GM21528 (cell line): Measurements from ENCODE around the gene DOCK2.

Experiments used
- ATAC-seq: cut with Tn5 transposase; IDR thresholded peaks from one replicate; pipeline ENCODE4 v1.9.1; 2021; ENCODE audit warnings: mild to moderate bottlenecking, moderate library complexity; ENCODE audit not compliant: unreplicated experiment, low FRiP score

Gene DOCK2

GRCh38 chr5:170103447-170103846 lies 466.4 kb downstream of the DOCK2 start:
- no peak for ATAC-seq

GRCh38 chr5:170104299-170104698 lies 467.2 kb downstream of the DOCK2 start:
- no peak for ATAC-seq

GRCh38 chr5:170104710-170105109 lies 467.6 kb downstream of the DOCK2 start:
- ATAC-seq, result no peak

DNA sequence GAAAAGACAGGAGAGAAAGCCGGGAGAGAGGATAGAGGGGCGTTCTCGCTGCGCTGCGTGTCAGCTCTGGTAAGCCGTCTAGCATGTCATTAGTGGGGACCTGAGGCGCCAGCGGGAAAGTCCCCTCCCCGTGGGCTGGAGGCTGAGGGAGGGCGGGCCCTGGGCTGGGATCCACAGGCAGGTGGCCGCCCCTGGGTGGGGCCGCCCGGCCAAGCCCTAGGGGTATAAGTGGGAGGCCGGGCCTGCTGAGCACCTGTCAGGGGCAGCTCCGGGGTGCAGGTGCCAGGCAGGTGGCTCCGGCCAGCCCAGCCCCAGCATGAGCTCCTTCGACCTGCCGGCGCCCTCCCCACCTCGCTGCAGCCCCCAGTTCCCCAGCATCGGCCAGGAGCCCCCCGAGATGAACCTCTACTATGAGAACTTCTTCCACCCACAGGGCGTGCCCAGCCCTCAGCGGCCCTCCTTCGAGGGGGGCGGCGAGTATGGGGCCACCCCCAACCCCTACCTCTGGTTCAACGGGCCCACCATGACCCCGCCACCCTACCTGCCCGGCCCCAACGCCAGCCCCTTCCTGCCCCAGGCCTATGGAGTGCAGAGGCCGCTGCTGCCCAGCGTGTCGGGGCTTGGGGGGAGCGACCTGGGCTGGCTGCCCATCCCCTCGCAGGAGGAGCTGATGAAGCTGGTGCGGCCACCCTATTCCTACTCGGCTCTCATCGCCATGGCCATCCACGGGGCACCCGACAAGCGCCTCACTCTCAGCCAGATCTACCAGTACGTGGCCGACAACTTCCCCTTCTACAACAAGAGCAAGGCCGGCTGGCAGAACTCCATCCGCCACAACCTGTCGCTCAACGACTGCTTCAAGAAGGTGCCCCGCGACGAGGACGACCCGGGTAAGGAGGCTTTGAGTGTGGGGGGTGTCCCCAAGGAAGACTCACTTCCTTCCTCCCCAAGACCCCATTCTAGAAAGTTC lies 468.9 kb downstream of the DOCK2 start, which contains the start of gene FOXI1:
FOXI1 (plus strand) TSS at position 256 of the 970 bp plus-strand sequence; CDS start at position 317, 61 bp downstream.
- no peak for ATAC-seq

DNA sequence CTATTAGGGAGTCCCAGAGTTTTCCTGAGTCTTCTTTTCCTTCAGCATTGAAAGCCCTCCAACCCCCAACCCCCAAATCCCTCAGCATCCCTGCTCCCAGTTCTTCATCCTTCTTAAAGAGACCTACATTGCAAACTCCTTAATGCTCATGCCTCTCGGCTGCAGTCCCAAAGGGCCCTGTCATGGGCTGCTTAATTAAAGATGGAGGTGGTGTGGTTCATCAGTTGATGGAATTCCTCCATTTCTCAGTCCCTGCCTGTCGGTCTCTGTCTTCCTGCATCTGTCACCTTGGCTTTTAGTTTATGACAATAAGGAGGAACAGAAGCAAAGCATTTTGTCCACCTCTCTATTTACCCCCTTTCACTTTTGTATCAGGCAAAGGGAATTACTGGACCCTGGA lies 470.6 kb downstream of the DOCK2 start:
- no peak for ATAC-seq

DNA sequence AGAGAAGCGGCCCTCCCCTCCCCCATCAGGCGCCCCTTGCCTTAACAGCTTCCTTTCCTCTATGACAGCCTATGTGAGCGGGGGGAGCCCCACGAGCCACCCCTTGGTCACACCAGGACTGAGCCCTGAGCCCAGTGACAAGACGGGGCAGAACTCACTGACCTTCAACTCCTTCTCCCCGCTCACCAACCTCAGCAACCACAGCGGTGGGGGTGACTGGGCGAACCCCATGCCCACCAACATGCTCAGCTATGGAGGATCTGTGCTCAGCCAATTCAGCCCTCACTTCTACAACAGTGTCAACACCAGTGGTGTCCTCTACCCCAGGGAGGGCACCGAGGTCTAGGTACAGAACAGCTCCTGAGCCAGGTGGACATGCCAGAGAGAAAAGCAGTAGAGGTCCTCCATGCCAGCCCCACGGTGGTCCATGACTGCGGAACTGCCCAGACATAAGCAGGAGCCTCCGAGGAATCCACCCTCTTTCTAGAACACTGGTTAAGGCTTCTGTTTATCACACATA lies 471.3 kb downstream of the DOCK2 start:
- ATAC-seq, result no peak

GRCh38 chr5:170109059-170110031 lies 472.3 kb downstream of the DOCK2 start:
- ATAC-seq, result no peak

- no peak for ATAC-seq
Measured at GRCh38 chr5:170110403-170111087, 473.5 kb downstream of the DOCK2 start.

DNA sequence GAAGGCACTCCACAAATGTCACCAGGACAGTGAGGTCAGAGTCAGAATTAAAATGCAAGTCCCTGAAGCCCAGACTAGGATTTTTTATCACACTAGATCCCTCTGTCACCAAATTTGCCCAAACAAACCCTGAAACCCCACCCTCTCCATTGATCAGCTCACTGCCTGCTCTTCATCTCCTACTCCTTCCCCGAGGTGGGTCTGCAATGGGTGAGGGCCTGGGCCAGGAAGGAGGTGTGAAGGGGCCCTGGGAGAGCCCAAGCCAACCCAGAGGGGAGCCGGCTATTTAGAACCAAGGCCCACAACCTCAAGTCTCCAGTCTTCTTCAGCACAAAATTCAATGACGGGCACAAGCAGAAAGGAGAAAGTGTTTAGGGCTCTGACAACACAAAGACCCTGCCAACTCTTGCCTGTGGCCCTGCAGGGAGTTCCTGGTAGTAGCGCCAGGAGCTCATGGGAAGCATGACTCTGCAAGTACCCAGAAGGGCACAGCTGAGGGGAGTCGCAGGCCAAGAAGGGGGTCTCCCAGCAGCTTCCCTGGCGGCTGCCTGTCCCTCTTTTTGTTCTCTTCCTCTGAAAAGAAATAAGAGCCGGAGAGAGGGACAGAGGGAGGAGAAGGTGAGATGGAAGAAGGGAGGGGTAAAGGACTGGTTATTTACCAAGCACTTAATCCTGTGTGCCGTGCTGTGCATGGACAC lies 474.2 kb downstream of the DOCK2 start:
- no peak for ATAC-seq

DNA sequence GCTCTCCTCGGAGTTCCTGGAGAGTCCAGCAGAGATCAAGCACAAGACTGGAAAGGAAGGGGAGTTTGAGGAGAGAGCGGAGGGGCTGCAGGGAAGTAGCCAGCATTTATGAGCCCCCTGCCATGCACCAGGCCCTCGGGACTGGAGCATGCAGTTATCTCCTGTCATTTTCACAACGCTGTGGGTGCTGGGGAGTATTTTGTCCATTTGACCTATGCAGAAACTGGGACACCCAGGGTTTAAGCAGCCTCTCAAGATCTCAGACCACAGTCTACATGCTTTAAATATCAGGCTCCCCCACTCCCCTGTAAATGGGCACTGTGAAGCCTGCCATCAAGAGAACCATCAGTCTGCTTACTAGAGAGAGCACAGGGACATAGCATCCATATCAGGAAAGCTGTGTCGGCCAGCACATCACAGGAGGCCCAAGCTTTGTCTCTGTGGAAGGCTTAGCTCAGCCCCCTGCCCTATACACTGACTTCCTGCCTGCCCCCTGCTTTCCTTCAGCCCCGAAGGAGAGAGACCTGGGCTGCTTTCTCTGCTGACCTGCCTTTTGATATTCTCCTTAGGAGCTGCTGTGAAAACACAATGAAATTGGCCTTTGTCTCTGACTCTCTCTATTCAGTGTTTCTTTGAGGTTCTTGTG lies 475.9 kb downstream of the DOCK2 start:
- no peak for ATAC-seq

DNA sequence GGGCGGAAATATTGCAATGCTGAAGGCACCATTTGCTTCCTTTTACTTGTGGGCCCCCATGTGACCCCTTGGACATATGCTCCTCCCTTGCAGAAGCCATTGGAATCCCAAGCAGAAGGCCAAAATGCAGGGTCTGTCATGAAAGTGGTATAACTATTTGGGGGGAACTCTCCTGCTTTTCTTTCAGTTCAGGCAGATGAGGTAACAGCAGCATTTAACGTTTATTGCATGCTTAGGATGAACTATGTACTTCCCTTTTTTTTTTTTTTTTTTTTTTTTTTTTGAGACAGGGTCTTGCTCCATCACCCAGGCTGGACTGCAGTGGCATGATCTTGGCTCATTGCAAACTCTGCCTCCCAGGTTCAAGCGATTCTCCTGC lies 476.4 kb downstream of the DOCK2 start:
- no peak for ATAC-seq

DNA sequence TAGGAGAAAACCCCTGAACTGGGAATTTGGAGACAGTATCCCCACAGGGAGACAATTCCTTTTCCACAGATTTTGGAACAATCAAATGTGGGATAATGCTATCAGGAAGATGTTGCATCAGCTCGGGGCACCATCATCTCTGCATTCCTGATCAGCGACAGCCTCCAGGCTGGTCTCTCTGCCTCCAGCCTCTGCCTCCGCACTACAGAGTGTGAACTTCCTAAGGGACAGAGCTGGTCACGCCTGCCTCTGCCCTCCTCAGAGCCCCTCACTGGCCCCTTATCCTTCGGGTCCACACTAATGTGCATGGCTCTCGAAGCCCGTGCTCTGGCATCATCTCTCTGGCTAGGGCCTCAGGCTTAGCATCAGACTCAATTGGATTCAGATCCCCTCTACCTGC lies 477.2 kb downstream of the DOCK2 start:
- ATAC-seq, result no peak

DNA sequence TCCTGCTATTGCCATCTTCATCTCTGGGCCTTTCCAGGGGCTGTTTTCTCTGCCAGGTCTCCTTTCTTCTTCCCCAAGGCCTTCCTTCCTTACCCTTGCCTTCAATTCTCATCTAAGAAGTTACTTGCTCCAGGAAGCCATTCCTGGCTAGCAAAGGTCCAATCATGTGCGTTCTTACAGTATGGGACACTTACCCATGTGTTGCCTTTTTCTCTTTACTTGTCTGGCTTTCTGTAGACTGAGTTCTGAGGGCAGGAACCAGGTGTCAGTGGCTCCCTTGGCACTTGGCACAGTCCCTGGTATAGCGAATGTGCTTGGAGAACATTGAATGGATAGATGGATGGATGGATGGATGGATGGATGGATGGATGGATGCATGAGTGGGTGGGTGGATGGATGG lies 478.9 kb downstream of the DOCK2 start:
- no peak for ATAC-seq

DNA sequence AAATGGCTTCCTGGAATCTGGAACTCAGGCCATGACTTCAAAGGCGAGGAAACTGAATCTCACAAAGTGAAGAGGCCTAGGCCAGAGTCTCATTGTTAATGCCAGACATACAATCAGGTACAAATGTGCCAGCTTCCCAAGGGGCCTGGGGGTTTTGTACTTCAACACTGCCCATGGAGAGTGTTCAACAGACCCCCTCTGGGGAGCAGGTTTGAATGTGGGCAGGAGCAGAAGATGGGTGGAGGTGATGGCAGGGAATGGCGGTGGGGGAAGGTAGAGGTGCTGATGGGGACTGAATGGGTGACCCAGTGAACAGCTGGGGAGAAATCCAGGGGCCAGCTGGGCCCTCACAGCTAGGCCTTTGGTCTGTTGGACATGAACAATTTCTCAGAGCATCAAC lies 480.7 kb downstream of the DOCK2 start:
- no peak for ATAC-seq

GRCh38 chr5:170120576-170120975 lies 483.5 kb downstream of the DOCK2 start:
- no peak for ATAC-seq

DNA sequence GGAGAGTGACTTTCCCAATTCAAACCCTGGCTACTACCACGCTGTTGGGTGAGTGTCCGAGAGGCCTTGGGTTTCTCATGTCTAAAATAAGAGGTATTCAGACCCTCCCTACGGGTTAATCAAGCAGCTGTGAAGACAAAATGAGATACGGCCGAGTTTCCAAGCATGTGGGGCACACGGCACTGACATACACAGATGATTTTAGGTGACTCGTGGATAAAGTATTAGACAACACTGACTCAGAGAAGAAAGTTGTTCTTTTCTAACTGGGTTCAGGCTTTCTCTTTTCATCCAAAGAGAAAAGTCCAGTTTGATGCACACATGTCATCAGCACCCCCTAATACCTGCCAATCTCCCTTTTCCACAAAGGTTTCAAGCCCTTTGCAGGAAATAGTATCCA lies 484.2 kb downstream of the DOCK2 start:
- ATAC-seq, result no peak

DNA sequence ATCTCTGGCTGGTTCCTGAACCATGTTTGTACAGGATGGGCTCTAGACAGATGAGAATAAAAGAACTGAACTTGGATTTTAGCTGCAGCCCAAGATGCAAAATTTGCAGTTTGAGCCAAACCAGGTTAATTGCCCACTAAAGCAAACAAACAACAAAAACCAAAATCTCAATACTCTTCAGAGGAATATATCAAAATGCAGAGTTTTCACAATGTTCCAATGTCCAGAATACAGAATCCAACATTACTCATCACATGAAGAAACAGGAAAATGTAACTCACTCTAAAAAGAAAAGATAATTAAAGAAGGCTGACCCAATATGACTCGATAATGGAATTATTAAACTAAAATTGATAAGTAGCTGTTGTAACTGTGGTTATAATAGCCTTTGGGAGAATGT lies 489.0 kb downstream of the DOCK2 start:
- no peak for ATAC-seq

DNA sequence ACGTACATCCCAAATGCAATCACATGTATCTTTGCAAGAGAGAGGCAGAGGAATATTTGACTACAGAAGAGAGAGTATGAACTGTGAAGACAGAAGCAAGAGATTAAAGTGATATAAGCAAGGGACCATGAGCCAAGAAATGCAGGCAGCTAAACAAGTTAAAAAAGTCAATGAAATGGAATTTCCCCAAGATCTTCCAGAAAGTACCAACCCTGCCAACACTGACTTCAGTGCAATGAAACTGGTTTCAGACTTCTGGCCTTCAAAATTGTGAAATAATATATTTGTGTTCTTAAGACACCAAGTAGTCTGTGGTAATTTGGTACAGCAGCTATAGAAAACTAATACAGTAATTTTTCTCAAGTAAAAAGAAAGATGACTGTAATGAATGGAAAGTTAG lies 489.6 kb downstream of the DOCK2 start:
- ATAC-seq, result no peak

DNA sequence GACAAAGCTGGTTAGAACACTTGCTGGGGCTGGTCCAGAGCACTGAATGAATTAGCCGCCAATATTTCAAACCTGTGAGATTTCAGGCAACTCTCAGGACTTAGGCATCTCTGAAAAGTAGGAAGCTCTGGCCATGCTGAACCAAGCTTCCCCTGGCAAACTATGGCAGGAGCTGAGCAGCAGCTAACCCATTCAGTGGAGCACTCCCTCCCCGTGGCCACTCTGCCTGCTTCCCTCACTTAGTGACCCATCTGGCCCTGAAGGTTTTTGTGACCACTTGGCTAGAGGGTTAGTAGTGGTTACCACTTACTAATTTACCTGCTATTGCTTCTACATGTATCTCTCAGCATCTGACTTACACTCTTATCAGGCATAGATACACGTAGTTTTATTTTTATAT lies 494.2 kb downstream of the DOCK2 start:
- no peak for ATAC-seq
